ENCODE data around the gene TTC28. TPM values are rescaled to one million over a fixed set of nuclear protein-coding genes. Genes with fewer than 3 reads are reported as not detected.

Gene TTC28
- total RNA-seq, 1 donor from 2014 or later = 1.3 TPM

- Histone ChIP-seq H3K27me3 (ENCODE audit: control insufficient read depth, insufficient read depth, low read length) (peaks cover 2% of the 10 kb centered on the region), H3K36me3 (ENCODE audit: control insufficient read depth, insufficient read depth, low read length) (no peaks in the 10 kb centered on the region), H3K4me3 (ENCODE audit: low read depth, low read length) (no peak overlapping the region)
- TF ChIP-seq CTCF (IDR thresholded peaks at IDR 0.05; ENCODE audit: insufficient read depth, low read length, severe bottlenecking) = no peak
- DNase-seq (ENCODE audit: low read depth) (no peak), FAIRE-seq (no peak)
Measured at GRCh38 chr22:28419919-28420318, 259.7 kb downstream of the TTC28 start.

DNA sequence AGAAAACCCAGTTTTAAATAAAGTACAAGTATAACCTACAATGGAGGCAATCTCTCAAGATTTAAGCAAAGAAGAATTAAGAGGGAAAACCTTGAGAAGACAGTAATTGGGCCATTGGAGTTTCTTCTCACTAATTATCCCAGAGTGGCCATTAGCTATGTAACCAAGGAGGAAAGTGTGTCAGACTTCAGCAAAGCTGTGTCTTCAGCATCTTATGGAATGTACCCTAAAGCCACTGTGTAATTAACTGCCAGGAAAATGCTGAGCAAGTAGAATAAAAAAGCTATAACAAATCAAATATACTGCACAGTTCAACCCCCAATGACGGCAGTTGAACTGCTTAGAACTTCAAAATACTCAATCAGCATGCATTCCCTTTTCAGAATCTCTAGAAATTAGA is 261.6 kb downstream of the TTC28 start:
- no peak for FAIRE-seq
- TF ChIP-seq CTCF (IDR thresholded peaks at IDR 0.05; ENCODE audit: insufficient read depth, low read length, severe bottlenecking) = no peak

GRCh38 chr22:28417431-28417830 is 262.2 kb downstream of the TTC28 start:
- no peak for TF ChIP-seq CTCF (IDR thresholded peaks at IDR 0.05; ENCODE audit: insufficient read depth, low read length, severe bottlenecking)
- Histone ChIP-seq H3K27me3 (ENCODE audit: control insufficient read depth, insufficient read depth, low read length) (peaks cover 2% of the 10 kb centered on the region), H3K36me3 (ENCODE audit: control insufficient read depth, insufficient read depth, low read length) (no peaks in the 10 kb centered on the region), H3K4me3 (ENCODE audit: low read depth, low read length) (no peak overlapping the region)
- FAIRE-seq = no peak
- DNase-seq (ENCODE audit: low read depth) = no peak

More for the DNA sequence above, 261.6 kb downstream of the TTC28 start:
- no peak for DNase-seq (ENCODE audit: low read depth)
- no peak overlapping the region for H3K4me3 ChIP-seq (ENCODE audit: low read depth, low read length)
- H3K36me3 ChIP-seq (ENCODE audit: control insufficient read depth, insufficient read depth, low read length) = no peaks in the 10 kb centered on the region
- H3K27me3 ChIP-seq (ENCODE audit: control insufficient read depth, insufficient read depth, low read length) = peaks cover 2% of the 10 kb centered on the region

DNA sequence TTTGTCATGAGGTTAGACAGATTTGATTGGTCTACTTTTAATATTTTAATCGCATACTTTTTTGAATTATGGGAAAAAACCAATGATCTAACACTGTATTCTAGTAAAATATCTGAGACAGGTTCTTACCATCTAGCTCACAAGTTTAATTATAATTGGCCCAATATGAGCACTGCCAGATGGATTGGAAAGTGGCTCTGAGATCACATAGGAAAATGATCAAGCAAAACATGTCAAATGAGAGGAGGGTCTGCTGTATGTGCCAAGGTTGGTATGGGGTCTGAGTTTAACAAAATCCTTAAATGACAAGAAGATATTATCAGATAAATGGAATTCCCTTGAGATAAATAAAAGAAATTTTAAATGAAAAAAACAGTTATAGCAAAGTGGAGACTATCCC is 264.7 kb downstream of the TTC28 start:
- no peaks in the 10 kb centered on the region for H3K36me3 ChIP-seq (ENCODE audit: control insufficient read depth, insufficient read depth, low read length)
- FAIRE-seq (no peak), DNase-seq (ENCODE audit: low read depth) (no peak)
- TF ChIP-seq CTCF (IDR thresholded peaks at IDR 0.05; ENCODE audit: insufficient read depth, low read length, severe bottlenecking) = no peak
- peaks cover 2% of the 10 kb centered on the region for H3K27me3 ChIP-seq (ENCODE audit: control insufficient read depth, insufficient read depth, low read length)
- H3K4me3 ChIP-seq (ENCODE audit: low read depth, low read length) = no peak overlapping the region

GRCh38 chr22:28413612-28414399 is 265.8 kb downstream of the TTC28 start:
- Histone ChIP-seq H3K36me3 (ENCODE audit: control insufficient read depth, insufficient read depth, low read length) (no peaks in the 10 kb centered on the region), H3K4me3 (ENCODE audit: low read depth, low read length) (no peak overlapping the region), H3K27me3 (ENCODE audit: control insufficient read depth, insufficient read depth, low read length) (no peaks in the 10 kb centered on the region)
- DNase-seq (ENCODE audit: low read depth) = no peak
- no peak for TF ChIP-seq CTCF (IDR thresholded peaks at IDR 0.05; ENCODE audit: insufficient read depth, low read length, severe bottlenecking)
- no peak for FAIRE-seq

DNA sequence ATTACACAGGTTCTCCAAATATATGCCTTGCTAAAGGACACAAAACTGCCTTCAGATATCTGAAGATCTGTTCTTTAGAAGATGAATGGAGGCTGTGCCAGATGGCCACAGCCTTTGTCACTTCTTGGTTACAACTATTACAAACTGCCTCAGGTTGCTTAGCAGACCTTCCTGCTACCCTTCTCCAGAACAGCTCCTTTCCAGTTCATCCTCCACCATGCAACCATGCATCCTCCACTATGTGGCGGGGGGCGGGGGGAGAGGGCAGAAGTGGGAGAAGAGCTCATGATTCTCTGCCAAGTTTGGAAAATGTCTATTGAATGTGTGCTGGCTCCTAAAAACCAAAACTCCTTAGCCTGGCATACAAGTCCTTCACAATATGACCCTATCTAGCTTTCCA is 267.5 kb downstream of the TTC28 start:
- H3K27me3 ChIP-seq (ENCODE audit: control insufficient read depth, insufficient read depth, low read length) = no peaks in the 10 kb centered on the region
- no peak for DNase-seq (ENCODE audit: low read depth)

More for the DNA sequence above, 267.5 kb downstream of the TTC28 start:
- Histone ChIP-seq H3K36me3 (ENCODE audit: control insufficient read depth, insufficient read depth, low read length) (no peaks in the 10 kb centered on the region), H3K4me3 (ENCODE audit: low read depth, low read length) (no peak overlapping the region)
- TF ChIP-seq CTCF (IDR thresholded peaks at IDR 0.05; ENCODE audit: insufficient read depth, low read length, severe bottlenecking) = no peak
- no peak for FAIRE-seq

All from bronchial epithelial cell (primary cell).